Activated naive CD4-positive, alpha-beta T cell treated with Interleukin-2 at 50 U/mL for 16 hours (primary cell): ENCODE measurements around the gene SLC9A9.

Source experiments
- DNase-seq: peaks from one replicate; pipeline ENCODE4 v3.0.0-alpha.2; 2020

The SLC9A9 gene

DNA sequence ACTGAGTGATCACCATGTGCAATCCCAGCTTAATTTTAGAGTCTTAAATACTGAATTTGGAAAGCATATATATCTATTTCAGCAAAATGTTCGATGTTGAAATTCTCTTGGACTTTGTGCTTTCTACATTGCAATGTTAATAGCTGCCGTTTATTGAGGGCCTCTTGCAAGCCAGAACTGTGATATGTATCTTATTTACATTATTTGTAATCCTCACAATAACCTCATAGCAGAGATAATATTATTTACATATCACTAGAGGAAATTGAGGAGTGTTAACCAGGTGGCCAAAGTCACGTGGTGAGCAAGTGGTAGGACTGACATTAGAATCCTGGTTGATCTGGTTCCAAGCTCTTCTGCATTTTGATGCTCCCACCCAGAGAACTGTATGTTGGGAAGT is 254.1 kb downstream of the SLC9A9 start:
- no peak for DNase-seq

- DNase-seq = no peak
These were observed 257.6 kb downstream of the SLC9A9 start for GRCh38 chr3:143590660-143591059.

- DNase-seq = no peak
These were observed 261.7 kb downstream of the SLC9A9 start for GRCh38 chr3:143586576-143586975.

GRCh38 chr3:143585720-143586456 is 262.4 kb downstream of the SLC9A9 start:
- DNase-seq = no peak

GRCh38 chr3:143584474-143584873 is 263.8 kb downstream of the SLC9A9 start:
- DNase-seq = no peak

DNA sequence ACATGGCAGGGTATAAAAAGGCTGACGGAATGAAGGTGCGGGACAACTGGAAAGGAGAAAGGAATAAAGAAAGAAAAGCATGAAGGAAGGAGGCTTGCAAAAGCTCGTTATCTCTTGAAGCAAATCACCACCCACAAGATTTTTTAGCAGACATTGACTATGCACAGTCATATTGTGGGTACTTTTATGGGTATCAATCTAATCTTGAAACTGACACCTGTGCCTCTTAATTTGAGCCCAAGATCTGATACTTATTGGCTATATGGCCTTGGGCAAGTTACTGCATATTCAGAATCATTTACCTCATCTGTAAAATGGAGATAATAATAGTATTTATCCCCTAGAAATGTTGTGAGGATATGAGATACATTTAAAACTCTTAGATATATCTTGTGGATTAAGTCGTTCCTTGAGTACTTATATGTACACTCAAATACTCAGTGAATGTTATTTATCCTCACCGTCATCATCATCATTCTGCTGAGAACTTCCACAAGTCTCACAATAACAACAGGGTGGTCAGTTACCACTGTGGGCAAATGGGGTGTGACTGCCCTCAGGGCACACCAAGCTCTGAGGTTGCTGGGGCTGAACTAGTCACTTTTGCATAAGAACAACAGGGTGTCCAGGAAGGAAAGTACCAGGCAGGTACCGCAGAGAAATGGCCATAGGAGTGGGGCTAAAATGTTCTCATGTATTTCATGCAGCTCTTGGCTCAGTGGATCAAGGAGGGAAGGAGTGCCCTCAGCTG is 266.1 kb downstream of the SLC9A9 start:
- DNase-seq = no peak

- DNase-seq = no peak
These were observed 269.3 kb downstream of the SLC9A9 start for GRCh38 chr3:143578810-143579435.

GRCh38 chr3:143576568-143577270 is 271.5 kb downstream of the SLC9A9 start:
- DNase-seq = no peak

GRCh38 chr3:143574933-143575332 is 273.3 kb downstream of the SLC9A9 start:
- no peak for DNase-seq

- DNase-seq = no peak
These were observed 274.5 kb downstream of the SLC9A9 start for GRCh38 chr3:143573610-143574303.

- DNase-seq = no peak
These were observed 276.7 kb downstream of the SLC9A9 start for GRCh38 chr3:143571548-143571947.

- DNase-seq = no peak
These were observed 280.4 kb downstream of the SLC9A9 start for GRCh38 chr3:143567823-143568222.

- DNase-seq = no peak
These were observed 282.3 kb downstream of the SLC9A9 start for GRCh38 chr3:143565951-143566350.

DNA sequence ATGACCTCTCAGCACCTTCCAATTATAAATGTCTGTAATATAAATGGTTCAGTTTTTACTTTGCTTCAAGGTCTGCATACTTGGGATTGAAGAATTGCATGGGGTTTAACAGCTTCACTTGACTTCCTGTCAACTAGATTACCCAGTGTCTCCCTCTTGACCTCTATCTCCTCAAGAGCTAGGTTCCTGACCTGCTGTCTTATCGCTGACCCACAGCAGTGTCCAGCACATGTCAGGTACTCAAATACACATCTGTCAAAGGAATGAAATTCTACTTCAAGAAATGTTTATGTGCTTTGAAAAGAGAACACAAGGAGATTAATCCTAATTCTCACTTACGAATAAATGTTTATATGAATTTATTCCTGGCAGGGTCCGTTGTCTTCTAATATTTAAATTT is 284.5 kb downstream of the SLC9A9 start:
- no peak for DNase-seq

DNA sequence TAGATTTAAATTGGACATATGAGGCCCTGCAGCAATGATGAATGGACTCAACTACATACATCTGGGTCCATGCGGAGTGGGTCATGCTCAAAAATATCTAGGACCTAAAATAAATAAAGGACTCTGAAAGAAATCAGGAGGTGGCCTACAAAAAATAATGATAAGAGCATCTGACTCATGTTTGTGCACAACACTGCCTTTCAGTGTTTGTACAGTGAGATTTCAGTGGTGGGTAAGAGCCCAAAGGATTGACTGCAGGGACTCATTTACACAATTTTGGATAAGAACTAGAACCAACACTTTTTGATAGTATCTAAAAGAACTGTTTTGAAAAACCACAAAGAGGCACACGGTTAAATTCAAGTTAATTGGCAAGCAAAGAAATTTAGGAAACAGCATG is 285.5 kb downstream of the SLC9A9 start:
- no peak for DNase-seq

- no peak for DNase-seq
These were observed 289.0 kb downstream of the SLC9A9 start for GRCh38 chr3:143559296-143559695.

GRCh38 chr3:143552851-143553250 is 295.4 kb downstream of the SLC9A9 start:
- no peak for DNase-seq

GRCh38 chr3:143551761-143552160 is 296.5 kb downstream of the SLC9A9 start:
- no peak for DNase-seq

DNA sequence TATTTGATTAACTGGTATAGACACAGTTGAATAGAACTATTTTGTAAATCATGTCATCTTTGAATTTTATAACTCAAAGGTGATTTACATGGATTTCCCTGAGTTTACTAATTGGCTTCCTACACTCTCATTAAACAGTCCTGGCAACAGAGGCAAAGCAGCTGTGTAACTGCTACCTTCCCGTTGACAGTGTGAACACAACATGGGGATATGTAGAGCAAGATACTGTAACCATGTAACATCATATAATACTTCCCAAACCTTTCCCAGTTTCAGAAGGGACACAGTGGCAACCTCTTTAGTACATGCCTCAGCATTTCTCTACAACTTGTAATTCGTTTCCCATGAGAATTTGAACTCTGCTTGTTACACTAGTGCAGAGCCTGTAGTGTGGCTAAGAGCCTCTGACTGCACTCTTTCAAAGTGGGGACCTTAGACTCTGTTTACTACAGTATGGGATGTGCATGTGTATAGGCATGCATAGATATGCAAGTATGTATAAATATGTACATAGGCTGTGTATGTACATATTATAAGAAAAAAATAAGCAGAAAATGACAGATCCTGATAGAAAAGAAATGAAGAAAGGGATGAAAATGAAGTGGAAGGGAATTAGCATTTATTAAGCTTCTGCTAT is 299.3 kb downstream of the SLC9A9 start:
- DNase-seq = no peak

DNA sequence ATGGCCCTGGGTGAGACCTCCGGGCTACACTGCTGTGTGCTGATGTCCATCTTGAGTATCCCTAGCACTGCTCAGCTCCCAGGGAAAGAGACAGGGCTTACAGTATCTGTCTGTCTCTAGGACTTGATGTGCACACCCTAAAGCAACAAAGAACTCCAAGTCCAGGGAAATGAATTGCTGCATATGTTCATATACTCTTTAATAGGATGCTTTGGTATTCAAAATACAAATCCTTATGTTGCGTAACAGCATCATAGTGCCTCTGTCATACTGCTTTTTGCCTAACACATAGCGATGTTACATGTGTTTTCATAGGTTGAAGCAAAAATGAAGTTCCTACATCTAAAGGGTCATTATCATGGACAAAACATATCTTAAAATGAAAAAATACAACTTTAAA is 299.9 kb downstream of the SLC9A9 start:
- no peak for DNase-seq

- no peak for DNase-seq
These were observed 309.7 kb downstream of the SLC9A9 start for GRCh38 chr3:143538577-143538981.

- no peak for DNase-seq
These were observed 310.2 kb downstream of the SLC9A9 start for GRCh38 chr3:143538061-143538460.
